Sigmoid colon (tissue), 4 donors: ENCODE measurements around the gene BAIAP3.

Source experiments
- CTCF ChIP-seq, 4 experiments: fragments of 450-650 bp in 3 of 4; fragments of 200-600 bp in 1 of 4; IDR thresholded peaks; one replicate each; pipeline ENCODE4 v1.5.1; 2016 to 2019; ENCODE audit warnings: antibody characterized with exemption in 4 of 4, mild to moderate bottlenecking in 3 of 4, moderate library complexity in 2 of 4
- POLR2A ChIP-seq, 2 donors: fragments of 450-650 bp; IDR thresholded peaks; one replicate each; pipeline ENCODE4 v1.6.1; 2016; ENCODE audit warnings: antibody characterized with exemption in 2 of 2, mild to moderate bottlenecking in 2 of 2, moderate library complexity in 2 of 2
- POLR2AphosphoS5 ChIP-seq, 4 donors: sonication (generic); formaldehyde crosslinking; IDR thresholded peaks; one replicate each; pipeline ENCODE4 v1.6.1; 2017; ENCODE audit warnings: antibody characterized with exemption in 4 of 4

GRCh38 chr16:1332618-1333148 is 762 bp upstream of the BAIAP3 start:
- no peak for TF ChIP-seq CTCF (IDR thresholded peaks at IDR 0.05)
- TF ChIP-seq POLR2A (IDR thresholded peaks at IDR 0.05): no peak
- TF ChIP-seq POLR2AphosphoS5 (IDR thresholded peaks at IDR 0.05): no peak
